Measurements from ENCODE around the gene CNTRL. TPM values are rescaled to one million over a fixed set of nuclear protein-coding genes. Genes with fewer than 3 reads are reported as not detected.

Gene CNTRL
- total RNA-seq, 1 experiment from 2014 or later = 11.6 TPM

- Histone ChIP-seq H3K9ac (ENCODE audit: extremely low read depth, insufficient read length, low read length) (no peak overlapping the region), H3K4me2 (ENCODE audit: insufficient read depth, insufficient read length, low read length) (no peak overlapping the region), H3K23me2 (ENCODE audit: insufficient read length, low read depth, low read length, poor library complexity, severe bottlenecking) (no peaks in the 10 kb centered on the region), H2AFZ (ENCODE audit: low read length) (no peak overlapping the region), H3K79me2 (ENCODE audit: insufficient read depth, low read length) (peaks cover 9% of the 10 kb centered on the region), H4K20me1 (ENCODE audit: control insufficient read depth, insufficient read depth, insufficient read length) (no peaks in the 10 kb centered on the region), H2AK5ac (ENCODE audit: insufficient read length, low read length) (no peak overlapping the region), H3K4me1 (ENCODE audit: insufficient read depth, low read length) (no peaks in the 10 kb centered on the region), H2BK120ac (ENCODE audit: low read depth, low read length, poor library complexity, severe bottlenecking) (no peak overlapping the region), H3K9me3 (ENCODE audit: control insufficient read depth, low read depth, low read length) (no peaks in the 10 kb centered on the region), H2BK15ac (ENCODE audit: low read depth, low read length) (no peak overlapping the region), H3K23ac (ENCODE audit: insufficient read length, low read depth, low read length) (no peak overlapping the region), H2BK5ac (ENCODE audit: insufficient read length, low read length) (no peak overlapping the region), H2BK12ac (ENCODE audit: insufficient read length, low read depth, low read length) (no peak overlapping the region), H3K18ac (ENCODE audit: insufficient read length, low read depth, low read length) (no peak overlapping the region), H3K27me3 (ENCODE audit: insufficient read depth, low read length) (no peaks in the 10 kb centered on the region), H3K79me1 (ENCODE audit: insufficient read depth, low read depth, low read length, poor library complexity, severe bottlenecking) (peaks cover 3% of the 10 kb centered on the region), H3K56ac (ENCODE audit: insufficient read length, low read depth, low read length) (no peak overlapping the region), H3K14ac (ENCODE audit: insufficient read depth, low read length) (no peak overlapping the region), H4K5ac (ENCODE audit: insufficient read length, low read depth, low read length) (no peak overlapping the region), H4K8ac (replicated peaks; ENCODE audit: insufficient read length, low read depth, low read length) (no peak overlapping the region), H2BK20ac (ENCODE audit: low read depth, low read length, poor library complexity, severe bottlenecking) (no peak overlapping the region), H4K91ac (ENCODE audit: insufficient read length, low read depth, low read length) (no peak overlapping the region), H3K4ac (ENCODE audit: low read depth, low read length) (no peak overlapping the region), H3K27ac (ENCODE audit: insufficient read length, low read depth, low read length) (no peak overlapping the region), H3T11ph (ENCODE audit: low read length) (no peak overlapping the region)
- Mint-ChIP-seq H3K4me3 (no peak overlapping the region), H3K4me1 (peaks cover 1 to 6% of the 10 kb centered on the region in 2 experiments; a peak in 1 of 4 replicates), H3K27ac (no peak overlapping the region), H3K27me3 (ENCODE audit: low read depth) (no peaks in the 10 kb centered on the region), H3K36me3 (ENCODE audit: insufficient read depth in 1 of 3, low read depth in 3 of 3) (peaks cover 0 to 10% (median 1%) of the 10 kb centered on the region in 3 experiments; a peak in 2 of 7 replicates), H3K9me3 (no peaks in the 10 kb centered on the region)
- no peak for DNase-seq
- no CpG with 5 or more reads among the region's 3 CpGs for WGBS (ENCODE audit: extremely low coverage, insufficient read length, low lambda C conversion rate)
- TF ChIP-seq CTCF (conservative IDR thresholded peaks at IDR 0.05) = no peak
Observed at GRCh38 chr9:121189660-121190059, 114.9 kb downstream of the CNTRL start.
